ENCODE measurements around the gene GRK2. TPM values are rescaled to one million over a fixed set of nuclear protein-coding genes. Genes with fewer than 3 reads are reported as not detected.
A peak's percentile ranks its signal among the peaks of the same experiment; 100 is the strongest.

Gene GRK2
- polyA plus RNA-seq, 1 donor = 82.5 TPM

GRCh38 chr11:67262731-67263675 is 3.3 kb upstream of the GRK2 start:
- Histone ChIP-seq H3K36me3 (ENCODE audit: control insufficient read depth, insufficient read depth, low read length) (peaks cover 5% of the 10 kb centered on the region), H3K9me3 (ENCODE audit: control insufficient read depth, low read depth, low read length) (no peaks in the 10 kb centered on the region), H3K4me1 (ENCODE audit: control insufficient read depth, insufficient read depth, low read length) (peaks cover 27% of the 10 kb centered on the region), H3K4me3 (ENCODE audit: low read length) (no peak overlapping the region), H3K27me3 (ENCODE audit: control insufficient read depth, insufficient read depth, low read length) (no peaks in the 10 kb centered on the region), H3K27ac (ENCODE audit: low read length) (no peak overlapping the region)
- peak; percentile 66 to 74 for DNase-seq
- 30% methylated on average over 2 of the region's 22 CpGs for WGBS (ENCODE audit: insufficient coverage, low lambda C conversion rate)

- 100% methylated on average over 1 of the region's 5 CpGs for WGBS (ENCODE audit: insufficient coverage, low lambda C conversion rate)
- H3K36me3 ChIP-seq (ENCODE audit: control insufficient read depth, insufficient read depth, low read length) = peaks cover 15% of the 10 kb centered on the region
- H3K4me1 ChIP-seq (ENCODE audit: control insufficient read depth, insufficient read depth, low read length) = peaks cover 40% of the 10 kb centered on the region
- H3K4me3 ChIP-seq (ENCODE audit: low read length) = no peak overlapping the region
- H3K27me3 ChIP-seq (ENCODE audit: control insufficient read depth, insufficient read depth, low read length) = no peaks in the 10 kb centered on the region
- H3K27ac ChIP-seq (ENCODE audit: low read length) = no peak overlapping the region
- H3K9me3 ChIP-seq (ENCODE audit: control insufficient read depth, low read depth, low read length) = no peaks in the 10 kb centered on the region
- DNase-seq = no peak
Measured at GRCh38 chr11:67264260-67264659, 2.0 kb upstream of the GRK2 start.

- WGBS (ENCODE audit: insufficient coverage, low lambda C conversion rate) = 100% methylated on average over 1 of the region's 7 CpGs
- H3K27ac ChIP-seq (ENCODE audit: low read length) = no peak overlapping the region
Measured at GRCh38 chr11:67264877-67265632, 1.2 kb upstream of the GRK2 start.

GRCh38 chr11:67265633-67266448 is 432 bp upstream of the GRK2 start:
- Histone ChIP-seq H3K4me1 (ENCODE audit: control insufficient read depth, insufficient read depth, low read length) (peaks cover 56% of the 10 kb centered on the region), H3K27me3 (ENCODE audit: control insufficient read depth, insufficient read depth, low read length) (no peaks in the 10 kb centered on the region), H3K4me3 (ENCODE audit: low read length) (no peak overlapping the region), H3K9me3 (ENCODE audit: control insufficient read depth, low read depth, low read length) (no peaks in the 10 kb centered on the region), H3K36me3 (ENCODE audit: control insufficient read depth, insufficient read depth, low read length) (peaks cover 23% of the 10 kb centered on the region), H3K27ac (ENCODE audit: low read length) (no peak overlapping the region)
- DNase-seq = peak; percentile 59 to 68
- no CpG with 5 or more reads among the region's 54 CpGs for WGBS (ENCODE audit: insufficient coverage, low lambda C conversion rate)

More at GRCh38 chr11:67264877-67265632, 1.2 kb upstream of the GRK2 start:
- peaks cover 21% of the 10 kb centered on the region for H3K36me3 ChIP-seq (ENCODE audit: control insufficient read depth, insufficient read depth, low read length)
- DNase-seq = no peak
- no peaks in the 10 kb centered on the region for H3K27me3 ChIP-seq (ENCODE audit: control insufficient read depth, insufficient read depth, low read length)
- H3K4me1 ChIP-seq (ENCODE audit: control insufficient read depth, insufficient read depth, low read length) = peaks cover 48% of the 10 kb centered on the region
- H3K9me3 ChIP-seq (ENCODE audit: control insufficient read depth, low read depth, low read length) = no peaks in the 10 kb centered on the region
- no peak overlapping the region for H3K4me3 ChIP-seq (ENCODE audit: low read length)

- Histone ChIP-seq H3K36me3 (ENCODE audit: control insufficient read depth, insufficient read depth, low read length) (peaks cover 35% of the 10 kb centered on the region), H3K9me3 (ENCODE audit: control insufficient read depth, low read depth, low read length) (no peaks in the 10 kb centered on the region), H3K4me1 (ENCODE audit: control insufficient read depth, insufficient read depth, low read length) (peaks cover 48% of the 10 kb centered on the region), H3K27me3 (ENCODE audit: control insufficient read depth, insufficient read depth, low read length) (no peaks in the 10 kb centered on the region), H3K27ac (ENCODE audit: low read length) (peak overlapping the region; percentile 94), H3K4me3 (ENCODE audit: low read length) (peak overlapping the region; percentile 75)
- no CpG with 5 or more reads among the region's 30 CpGs for WGBS (ENCODE audit: insufficient coverage, low lambda C conversion rate)
- DNase-seq = peak; percentile 86 to 95
Measured at GRCh38 chr11:67267188-67268080, 1.2 kb downstream of the GRK2 start.

GRCh38 chr11:67268081-67268961 is 2.0 kb downstream of the GRK2 start:
- Histone ChIP-seq H3K27ac (ENCODE audit: low read length) (peak overlapping the region; percentile 94), H3K4me1 (ENCODE audit: control insufficient read depth, insufficient read depth, low read length) (peaks cover 43% of the 10 kb centered on the region), H3K9me3 (ENCODE audit: control insufficient read depth, low read depth, low read length) (no peaks in the 10 kb centered on the region), H3K4me3 (ENCODE audit: low read length) (peak overlapping the region; percentile 75), H3K27me3 (ENCODE audit: control insufficient read depth, insufficient read depth, low read length) (no peaks in the 10 kb centered on the region), H3K36me3 (ENCODE audit: control insufficient read depth, insufficient read depth, low read length) (peaks cover 41% of the 10 kb centered on the region)
- WGBS (ENCODE audit: insufficient coverage, low lambda C conversion rate) = no CpG with 5 or more reads among the region's 21 CpGs
- DNase-seq = no peak

GRCh38 chr11:67268962-67269268 is 2.6 kb downstream of the GRK2 start:
- Histone ChIP-seq H3K9me3 (ENCODE audit: control insufficient read depth, low read depth, low read length) (no peaks in the 10 kb centered on the region), H3K4me1 (ENCODE audit: control insufficient read depth, insufficient read depth, low read length) (peaks cover 43% of the 10 kb centered on the region), H3K27me3 (ENCODE audit: control insufficient read depth, insufficient read depth, low read length) (no peaks in the 10 kb centered on the region), H3K4me3 (ENCODE audit: low read length) (no peak overlapping the region), H3K27ac (ENCODE audit: low read length) (no peak overlapping the region), H3K36me3 (ENCODE audit: control insufficient read depth, insufficient read depth, low read length) (peaks cover 41% of the 10 kb centered on the region)
- no CpG with 5 or more reads among the region's 13 CpGs for WGBS (ENCODE audit: insufficient coverage, low lambda C conversion rate)
- DNase-seq = no peak

GRCh38 chr11:67269401-67270255 is 3.4 kb downstream of the GRK2 start:
- Histone ChIP-seq H3K36me3 (ENCODE audit: control insufficient read depth, insufficient read depth, low read length) (peaks cover 44% of the 10 kb centered on the region), H3K9me3 (ENCODE audit: control insufficient read depth, low read depth, low read length) (no peaks in the 10 kb centered on the region), H3K4me1 (ENCODE audit: control insufficient read depth, insufficient read depth, low read length) (peaks cover 43% of the 10 kb centered on the region), H3K4me3 (ENCODE audit: low read length) (peak overlapping the region; percentile 3), H3K27me3 (ENCODE audit: control insufficient read depth, insufficient read depth, low read length) (no peaks in the 10 kb centered on the region), H3K27ac (ENCODE audit: low read length) (peak overlapping the region; percentile 61)
- no CpG with 5 or more reads among the region's 15 CpGs for WGBS (ENCODE audit: insufficient coverage, low lambda C conversion rate)
- no peak for DNase-seq

Measured in large intestine (tissue), 3 donors.